RWPE1 (cell line): ENCODE results near the gene ACBD7.

Experiments
- CTCF ChIA-PET: fragments of 350-600 bp; sonication (Branson Sonifier 250); formaldehyde crosslinking; extraction: SDS; loops from one replicate; lab custom pipeline; 2021; lab: Yijun Ruan, JAX
- POLR2A ChIA-PET: fragments of 400-600 bp; formaldehyde crosslinking; extraction: SDS; loops from one replicate; lab custom pipeline; 2020; ENCODE audit warnings: antibody characterized with exemption; ENCODE audit not compliant: low non-redundant PET; lab: Yijun Ruan, JAX
- DNase-seq: peaks from one replicate; pipeline ENCODE4 v3.0.0; 2012; ENCODE audit warnings: low spot score
- H3K27ac ChIP-seq: fragments of 450-650 bp; 2 replicates; pipeline ENCODE4 v1.5.1; 2017
- TF ChIP-seq, protein P1 (sequence below): fragments of 450-650 bp; conservative IDR thresholded peaks from 2 replicates; pipeline ENCODE4 v1.5.1; 2017; ENCODE audit warnings: low read depth, mild to moderate bottlenecking

ACBD7 gene

DNA sequence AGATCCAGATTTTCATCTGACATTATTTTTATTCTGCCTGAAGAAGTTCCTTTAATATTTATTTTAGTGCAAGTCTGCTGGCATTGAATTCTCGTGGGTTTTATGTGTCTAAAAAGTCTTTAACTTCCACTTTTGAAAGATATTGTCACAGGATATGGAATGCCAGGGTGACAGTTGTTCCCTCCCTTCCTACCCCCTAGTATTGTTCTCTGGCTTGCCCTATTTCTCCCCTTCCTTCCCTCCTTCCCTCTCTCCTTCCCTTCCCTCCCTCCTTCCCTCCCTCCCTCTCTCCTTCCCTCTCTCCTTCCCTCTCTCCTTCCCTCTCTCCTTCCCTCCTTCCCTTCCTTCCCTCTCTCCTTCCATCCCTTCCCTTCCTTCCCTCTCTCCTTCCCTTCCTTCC lies 29.9 kb downstream of the ACBD7 start:
- no peak for DNase-seq
- H3K27ac ChIP-seq, result no peak overlapping the region
- TF ChIP-seq, protein P1, sequence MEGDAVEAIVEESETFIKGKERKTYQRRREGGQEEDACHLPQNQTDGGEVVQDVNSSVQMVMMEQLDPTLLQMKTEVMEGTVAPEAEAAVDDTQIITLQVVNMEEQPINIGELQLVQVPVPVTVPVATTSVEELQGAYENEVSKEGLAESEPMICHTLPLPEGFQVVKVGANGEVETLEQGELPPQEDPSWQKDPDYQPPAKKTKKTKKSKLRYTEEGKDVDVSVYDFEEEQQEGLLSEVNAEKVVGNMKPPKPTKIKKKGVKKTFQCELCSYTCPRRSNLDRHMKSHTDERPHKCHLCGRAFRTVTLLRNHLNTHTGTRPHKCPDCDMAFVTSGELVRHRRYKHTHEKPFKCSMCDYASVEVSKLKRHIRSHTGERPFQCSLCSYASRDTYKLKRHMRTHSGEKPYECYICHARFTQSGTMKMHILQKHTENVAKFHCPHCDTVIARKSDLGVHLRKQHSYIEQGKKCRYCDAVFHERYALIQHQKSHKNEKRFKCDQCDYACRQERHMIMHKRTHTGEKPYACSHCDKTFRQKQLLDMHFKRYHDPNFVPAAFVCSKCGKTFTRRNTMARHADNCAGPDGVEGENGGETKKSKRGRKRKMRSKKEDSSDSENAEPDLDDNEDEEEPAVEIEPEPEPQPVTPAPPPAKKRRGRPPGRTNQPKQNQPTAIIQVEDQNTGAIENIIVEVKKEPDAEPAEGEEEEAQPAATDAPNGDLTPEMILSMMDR, result no peak
- ChIA-PET POLR2A (no interaction called here), CTCF (no interaction called here)

DNA sequence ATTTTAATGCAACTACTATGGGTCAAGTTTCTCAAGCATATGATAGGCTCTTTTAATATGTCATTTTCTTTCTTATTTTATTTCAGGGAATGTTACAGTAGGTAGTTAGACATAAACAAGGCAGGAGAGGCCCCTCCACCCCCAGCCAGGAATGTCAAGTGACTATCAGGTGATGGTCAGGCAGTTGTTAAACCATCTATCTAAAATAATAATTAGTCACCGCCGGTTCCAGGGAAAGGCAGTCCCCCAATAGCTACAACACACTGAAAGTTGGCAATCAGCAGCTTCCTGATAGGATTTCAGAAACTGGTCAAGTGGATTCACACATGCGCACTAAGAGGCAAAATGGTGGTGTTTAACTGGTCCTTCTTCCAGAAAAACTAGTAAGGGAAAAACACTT lies 35.5 kb downstream of the ACBD7 start:
- ChIA-PET CTCF (no interaction called here), POLR2A (no interaction called here)
- DNase-seq, result no peak
- no peak overlapping the region for H3K27ac ChIP-seq
- TF ChIP-seq, protein P1, result no peak

DNA sequence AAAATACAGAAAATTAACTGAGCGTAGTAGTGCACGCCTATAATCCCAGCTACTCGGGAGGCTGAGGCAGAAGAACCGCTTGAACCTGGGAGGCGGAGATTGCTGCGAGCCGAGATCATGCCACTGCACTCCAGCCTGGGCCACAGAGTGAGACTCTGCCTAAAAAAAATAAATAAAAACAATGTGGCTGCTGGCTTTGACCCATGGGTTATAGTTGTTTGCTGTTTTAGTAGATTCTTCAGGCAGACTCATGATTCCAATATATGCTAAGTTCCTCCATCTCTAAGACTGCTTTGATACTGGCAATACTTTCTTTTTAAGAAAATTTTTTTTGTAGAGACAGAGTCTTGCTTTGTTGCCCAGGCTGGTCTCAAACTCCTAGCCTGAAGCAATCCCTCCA lies 36.5 kb downstream of the ACBD7 start:
- POLR2A ChIA-PET, result no interaction called here
- CTCF ChIA-PET, result no interaction called here
- TF ChIP-seq, protein P1, result no peak
- DNase-seq, result no peak
- no peak overlapping the region for H3K27ac ChIP-seq

DNA sequence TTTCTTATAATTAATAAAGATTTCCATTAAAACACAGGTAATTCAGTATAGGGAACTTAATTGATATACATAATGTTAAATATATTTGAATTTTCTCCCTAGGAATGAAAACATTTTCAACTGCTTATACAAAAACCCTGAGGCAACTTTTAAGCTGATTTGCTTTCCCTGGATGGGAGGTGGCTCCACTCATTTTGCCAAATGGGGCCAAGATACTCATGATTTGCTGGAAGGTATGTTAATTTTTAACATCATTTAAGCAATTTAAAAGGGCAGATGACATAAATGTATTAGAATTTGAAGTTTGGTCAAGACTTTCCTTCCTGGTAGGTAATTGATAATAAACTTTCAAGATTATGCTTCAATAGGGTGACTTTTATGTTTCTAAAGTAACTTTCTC lies 39.0 kb downstream of the ACBD7 start:
- no peak for DNase-seq
- TF ChIP-seq, protein P1, result no peak
- POLR2A ChIA-PET, result no interaction called here
- H3K27ac ChIP-seq, result no peak overlapping the region
- CTCF ChIA-PET, result interaction anchor here (0.7 kb wide), 1 partner anchor 422 kb away, joined by 3 read pairs; no protein-coding TSS in a partner anchor

DNA sequence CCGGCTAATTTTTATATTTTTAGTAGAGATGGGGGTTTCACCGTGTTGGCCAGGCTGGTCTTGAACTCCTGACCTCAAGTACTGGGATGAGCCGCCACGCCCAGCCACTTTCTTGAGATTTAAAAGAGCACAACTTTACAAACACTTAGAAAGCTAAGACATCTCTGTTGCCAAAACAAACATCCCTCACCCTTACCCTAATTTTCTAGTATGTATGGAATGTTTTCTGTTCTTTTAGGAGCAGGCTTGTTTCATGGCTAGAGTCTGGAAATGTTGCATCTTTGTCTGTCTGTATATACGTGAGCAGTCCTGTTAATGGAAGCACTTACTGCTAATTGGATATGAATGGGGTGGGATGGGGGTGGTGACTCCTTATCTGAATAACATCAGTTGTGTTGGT lies 42.0 kb downstream of the ACBD7 start:
- ChIA-PET POLR2A (no interaction called here), CTCF (no interaction called here)
- TF ChIP-seq, protein P1, result no peak
- no peak overlapping the region for H3K27ac ChIP-seq
- DNase-seq, result no peak

DNA sequence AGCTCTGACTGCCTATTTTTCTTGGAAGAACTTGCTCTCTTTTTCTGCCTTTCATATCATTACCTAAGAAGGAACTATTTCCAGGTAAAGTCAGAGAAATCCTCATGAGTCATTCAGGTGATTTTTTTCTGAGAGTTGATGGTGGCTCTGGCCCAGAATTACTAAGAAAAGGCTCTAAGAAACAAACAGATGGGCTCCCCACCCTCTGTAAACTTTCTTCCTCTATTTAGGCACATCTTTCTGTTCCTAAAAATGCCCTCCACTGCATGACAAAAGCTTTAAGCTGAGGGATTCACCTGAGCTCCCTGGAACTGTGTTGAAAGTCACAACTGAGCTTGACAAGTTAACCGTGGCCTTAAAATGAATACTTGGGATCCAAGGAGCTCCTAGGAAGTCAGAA lies 43.2 kb downstream of the ACBD7 start:
- DNase-seq, result no peak
- TF ChIP-seq, protein P1, result no peak
- ChIA-PET POLR2A (no interaction called here), CTCF (interaction anchor here (0.7 kb wide), 1 partner anchor 10 kb away, joined by 3 read pairs; no protein-coding TSS in a partner anchor)
- no peak overlapping the region for H3K27ac ChIP-seq

DNA sequence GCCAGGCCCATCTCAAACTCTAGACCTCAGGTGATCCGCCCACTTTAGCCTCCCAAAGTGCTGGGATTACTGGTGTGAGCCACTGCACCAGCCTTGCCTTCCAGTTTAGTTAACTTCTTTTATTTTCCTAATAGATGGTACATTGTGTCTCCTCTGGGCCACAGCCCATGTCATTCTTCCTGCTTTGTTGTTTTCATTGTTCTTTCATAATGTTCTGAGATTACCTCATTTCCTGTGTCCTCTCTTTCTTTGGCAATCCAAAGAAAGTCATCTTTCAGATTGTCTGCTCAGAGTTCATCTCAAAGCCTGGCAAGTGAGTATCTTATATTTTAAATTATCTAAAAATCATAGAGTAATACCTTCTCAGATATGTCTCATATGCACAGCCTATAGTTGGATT lies 44.9 kb downstream of the ACBD7 start, which contains the start of gene OLAH:
TSS of gene OLAH (plus strand) at position 270 of the 400 bp plus-strand sequence. CDS start 3,346 bp downstream, outside the sequence.
- TF ChIP-seq, protein P1, result no peak
- ChIA-PET POLR2A (no interaction called here), CTCF (no interaction called here)
- H3K27ac ChIP-seq, result no peak within 1 kb of the TSS
- DNase-seq, result no peak
